Stimulated activated CD8-positive, alpha-beta memory T cell treated with anti-CD3 and anti-CD28 coated beads, Interleukin-12 subunit alpha, Interleukin-12 subunit beta, amount 100 ng/mL, for 1 hour (primary cell): ENCODE results near the gene C17orf100.
"Not testable (repeated sequence)": the region's sequence is repeated elsewhere in the genome, so short reads cannot be mapped to it uniquely, and the experiment has no call there.

Source experiments
- DNase-seq: peaks from one replicate; pipeline ENCODE4 v3.0.0-alpha.2; 2020; ENCODE audit warnings: low read depth

C17orf100 gene

DNA sequence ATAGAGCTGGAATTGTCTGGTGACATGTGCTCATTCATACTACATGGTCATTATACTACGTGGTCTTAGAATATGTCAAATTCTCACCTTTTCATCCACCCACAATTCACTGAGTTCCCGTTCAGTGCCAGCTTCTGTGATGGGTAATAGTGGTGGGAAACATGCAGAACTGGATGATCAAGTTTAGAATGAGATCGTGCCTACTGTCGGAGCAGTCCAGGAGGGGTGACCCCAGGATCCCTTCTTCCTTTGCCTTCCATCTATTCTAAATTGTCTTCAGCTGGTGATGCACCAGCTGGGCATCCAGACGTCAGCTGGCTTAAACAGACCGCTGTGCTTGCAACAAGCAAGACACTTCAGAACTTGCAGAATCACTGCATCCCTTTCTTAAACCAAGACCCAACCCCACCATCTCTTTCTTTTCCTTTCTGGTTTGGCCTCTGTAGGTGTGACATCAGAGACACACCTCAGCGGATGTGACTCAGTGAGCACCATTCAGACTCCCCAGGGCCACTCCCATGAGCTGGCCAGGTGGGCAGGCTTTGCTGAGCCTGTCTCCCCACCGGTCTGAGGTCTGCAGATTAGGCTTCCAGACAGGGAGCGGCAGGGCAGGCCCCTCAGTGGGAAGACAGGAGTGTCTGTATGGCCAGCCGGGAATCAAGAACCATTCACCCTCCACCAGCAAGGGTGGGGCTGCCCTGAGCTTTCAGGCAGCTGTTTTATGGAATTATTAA lies 18.1 kb downstream of the C17orf100 start:
- DNase-seq = no peak

DNA sequence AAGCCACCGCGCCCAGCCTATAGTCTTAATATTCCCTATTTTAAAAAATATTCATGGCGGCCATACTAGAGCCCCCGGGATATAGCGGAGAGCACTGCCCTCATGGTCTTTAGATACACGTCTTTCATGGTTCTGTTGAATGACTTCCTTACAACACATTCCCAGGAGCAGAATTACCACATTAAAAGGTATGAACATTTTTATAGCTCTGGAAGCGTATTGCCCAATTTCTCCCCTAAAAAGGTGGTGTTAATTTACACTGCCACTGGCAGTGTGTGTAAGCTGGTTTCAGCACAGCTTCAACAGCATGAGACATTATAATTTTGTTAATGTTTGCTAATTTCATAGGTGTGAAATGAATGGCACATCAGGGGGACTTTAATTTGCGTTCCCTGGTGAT lies 19.0 kb downstream of the C17orf100 start:
- no peak for DNase-seq

DNA sequence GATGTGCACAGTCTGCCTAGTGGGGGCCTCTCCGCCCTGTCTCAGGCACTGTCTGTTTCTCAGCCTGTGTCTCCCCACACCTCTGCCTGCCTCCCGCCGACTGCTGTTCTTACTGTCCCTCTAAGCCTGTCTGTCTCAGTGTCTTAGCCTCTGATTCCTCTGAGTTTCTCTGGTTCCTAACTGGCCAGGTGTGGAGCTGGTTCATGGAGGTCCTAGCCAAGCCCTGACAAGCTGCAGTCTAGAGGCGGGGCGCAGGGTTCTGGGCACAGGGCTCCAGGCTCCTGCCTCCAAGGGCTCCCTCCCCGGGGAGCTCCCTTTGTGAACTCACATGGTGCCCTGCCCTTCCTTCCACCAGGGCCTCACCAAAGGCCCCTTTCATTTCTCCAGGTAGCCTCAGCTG lies 19.4 kb downstream of the C17orf100 start:
- DNase-seq = no peak

DNA sequence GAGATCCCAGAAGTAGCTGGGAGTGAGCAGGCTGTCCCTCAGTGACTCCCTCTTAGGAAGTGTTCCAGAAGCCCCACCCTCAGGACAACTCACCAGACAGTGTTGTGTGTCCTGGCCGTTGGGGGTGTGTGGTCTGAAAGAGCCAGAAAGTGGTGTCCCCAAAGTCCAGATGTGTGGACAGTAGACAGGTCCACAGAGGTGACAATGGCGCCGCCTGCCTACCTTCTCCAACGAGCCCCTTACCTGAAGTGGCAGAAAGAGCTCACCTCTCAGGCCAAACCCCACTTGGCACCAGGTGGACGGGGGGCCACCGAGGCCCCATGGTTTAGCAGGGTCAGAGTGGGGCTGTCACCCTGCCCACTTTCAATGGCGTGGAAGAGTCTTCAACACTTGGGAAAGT lies 19.9 kb downstream of the C17orf100 start:
- DNase-seq = no peak

DNA sequence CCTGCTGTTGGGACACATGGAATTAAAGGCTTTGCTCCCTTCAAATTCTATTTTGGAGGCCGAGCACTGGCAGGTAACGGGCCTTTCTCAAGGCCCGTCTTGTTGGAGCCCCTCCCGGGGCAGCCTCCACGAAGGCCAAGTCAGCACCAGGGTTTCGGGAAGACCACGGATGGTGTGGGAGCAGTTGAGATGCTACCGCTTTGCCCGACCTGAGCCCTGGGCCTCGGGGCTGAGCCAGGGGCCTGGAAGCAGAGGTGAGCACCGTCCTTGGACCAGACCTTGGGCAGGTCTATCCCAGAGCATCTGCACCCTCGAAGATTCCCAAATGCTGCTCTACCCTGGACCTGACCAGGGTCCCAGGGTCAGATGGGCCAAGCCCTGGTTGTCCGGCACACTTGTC lies 23.0 kb downstream of the C17orf100 start:
- DNase-seq = no peak

DNA sequence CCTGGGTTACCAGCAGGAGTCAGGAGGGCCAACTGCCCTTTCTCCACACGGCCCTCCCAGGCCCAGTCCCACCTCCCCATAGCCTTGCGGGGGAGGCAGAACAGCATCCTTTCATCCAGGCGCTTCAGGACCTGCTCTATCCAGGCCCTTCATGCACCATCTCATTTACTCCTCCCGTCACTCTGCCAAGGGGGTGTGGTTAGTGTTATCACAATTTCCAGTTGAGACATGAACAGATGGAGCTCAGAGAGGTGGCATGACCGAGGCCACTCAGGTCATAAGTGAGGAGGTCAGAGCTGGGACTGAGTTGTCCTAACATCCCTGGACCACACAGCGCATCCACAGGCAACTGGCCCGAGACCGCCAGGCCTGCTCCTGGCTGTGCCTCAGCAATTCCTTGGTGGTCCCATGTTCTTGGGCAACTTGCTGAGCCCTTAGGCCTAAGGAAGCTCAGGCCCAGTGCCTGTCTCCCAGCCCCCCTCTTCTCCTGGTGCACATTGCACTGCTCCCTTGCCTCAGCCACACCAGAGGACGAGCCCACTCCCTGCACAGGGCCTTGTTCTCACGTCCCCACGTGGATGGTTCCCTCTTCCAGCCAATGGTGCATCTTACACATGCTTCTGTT lies 23.8 kb downstream of the C17orf100 start:
- no peak for DNase-seq

DNA sequence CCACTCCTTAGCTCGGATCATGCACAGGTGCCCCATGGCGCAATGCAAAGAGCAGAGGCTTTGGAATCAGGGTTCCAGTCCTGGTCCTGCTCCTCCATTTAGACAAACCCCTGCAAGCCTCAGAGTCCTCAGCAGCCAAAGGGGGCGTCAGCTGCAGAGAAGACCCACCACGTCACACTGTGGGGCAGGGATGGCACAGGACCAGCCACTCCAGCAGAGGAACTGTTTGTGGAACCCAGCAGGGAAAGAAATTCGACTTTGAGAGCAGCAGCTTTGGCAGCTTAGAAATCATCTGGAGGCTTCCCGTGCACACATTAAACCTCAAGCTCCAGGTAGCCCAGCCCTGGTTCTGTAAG lies 25.2 kb downstream of the C17orf100 start:
- no peak for DNase-seq

DNA sequence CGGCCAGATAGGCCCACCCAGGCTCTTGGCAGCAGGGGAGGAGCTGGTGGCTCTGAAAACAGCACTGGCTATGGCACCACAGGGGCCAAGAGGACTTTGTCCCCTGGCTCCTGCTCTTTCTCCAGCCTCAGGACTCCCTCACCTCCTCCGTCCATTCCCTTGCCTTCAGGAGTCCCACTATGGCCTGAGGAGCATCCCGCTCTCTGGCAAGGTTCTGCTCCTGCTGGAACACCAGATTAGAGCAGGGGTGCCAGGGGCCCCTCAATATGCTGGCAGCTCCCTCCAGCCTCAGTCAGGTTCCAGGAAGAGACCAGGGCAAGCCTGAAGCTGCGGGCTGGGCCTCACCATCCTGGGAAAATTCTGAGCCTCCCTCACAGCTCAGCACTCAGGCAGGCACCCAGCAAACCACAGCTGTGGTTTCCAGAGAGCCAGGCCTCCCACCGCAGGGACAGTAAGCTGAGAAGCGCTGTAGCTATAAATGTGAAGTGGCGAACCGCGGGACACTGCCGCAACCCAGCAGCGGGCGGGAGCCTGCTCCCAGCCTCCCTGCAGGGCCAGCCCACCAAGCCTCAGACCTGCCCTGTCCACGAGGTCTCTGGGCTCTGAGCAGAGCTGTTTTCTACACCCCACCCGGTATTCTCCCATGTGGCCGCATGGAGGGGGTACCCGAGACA lies 25.7 kb downstream of the C17orf100 start:
- DNase-seq = no peak

DNA sequence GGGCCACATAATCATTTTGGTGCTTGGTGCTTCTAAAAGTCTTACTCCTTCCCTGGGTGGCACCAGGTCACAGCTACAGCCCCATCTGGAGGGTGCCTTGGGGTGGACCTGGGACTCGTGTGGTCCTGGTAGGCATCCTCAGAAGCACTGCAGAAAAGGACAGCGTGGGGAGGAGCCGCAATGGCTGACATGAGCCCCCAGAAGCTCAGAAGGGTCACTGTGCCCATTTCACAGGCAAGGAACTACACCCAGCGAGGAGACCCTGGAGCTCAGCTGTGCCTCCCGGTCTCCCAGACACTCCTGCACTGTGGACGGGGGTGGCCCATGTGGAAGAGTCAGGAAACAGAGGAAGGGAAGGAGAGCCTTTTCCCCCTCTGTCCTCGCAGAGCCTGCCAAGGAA lies 26.4 kb downstream of the C17orf100 start:
- no peak for DNase-seq

DNA sequence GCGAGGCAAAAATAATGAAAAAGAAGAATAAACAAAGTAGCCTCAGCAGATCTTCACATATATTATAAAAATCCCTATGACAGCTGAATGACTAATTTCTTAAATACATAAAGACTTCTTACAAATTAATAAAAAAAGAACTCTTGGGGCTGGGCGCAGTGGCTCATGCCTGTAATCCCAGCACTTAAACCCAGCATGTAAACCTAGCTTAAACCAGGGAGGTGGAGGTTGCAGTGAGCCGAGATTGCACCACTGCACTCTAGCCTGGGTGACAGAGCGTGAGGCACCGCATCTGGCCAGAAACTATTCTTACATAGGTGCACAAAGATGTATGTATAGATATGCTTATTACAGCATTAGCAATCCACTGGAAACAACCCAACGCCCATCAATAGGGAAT lies 27.7 kb downstream of the C17orf100 start:
- DNase-seq = no peak

DNA sequence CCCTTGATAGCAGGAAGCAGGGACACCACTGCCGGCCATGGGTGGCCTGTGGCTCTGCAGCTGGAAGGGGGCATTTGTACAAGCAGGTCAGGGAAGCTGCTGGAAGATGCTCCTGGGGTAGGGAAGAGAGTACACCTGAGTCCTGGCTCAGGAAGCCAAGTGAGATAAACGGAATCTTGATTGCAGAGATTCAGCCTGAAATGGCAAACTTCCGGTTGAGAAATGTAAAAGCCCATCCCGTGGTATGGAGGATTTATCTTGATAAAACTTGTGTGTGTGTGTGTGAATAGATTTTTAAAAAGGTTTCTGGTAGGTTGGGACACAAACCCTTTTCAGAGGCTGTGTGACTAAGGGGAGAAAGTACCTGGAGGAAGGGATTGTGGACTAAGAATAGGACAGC lies 29.6 kb downstream of the C17orf100 start:
- no peak for DNase-seq

DNA sequence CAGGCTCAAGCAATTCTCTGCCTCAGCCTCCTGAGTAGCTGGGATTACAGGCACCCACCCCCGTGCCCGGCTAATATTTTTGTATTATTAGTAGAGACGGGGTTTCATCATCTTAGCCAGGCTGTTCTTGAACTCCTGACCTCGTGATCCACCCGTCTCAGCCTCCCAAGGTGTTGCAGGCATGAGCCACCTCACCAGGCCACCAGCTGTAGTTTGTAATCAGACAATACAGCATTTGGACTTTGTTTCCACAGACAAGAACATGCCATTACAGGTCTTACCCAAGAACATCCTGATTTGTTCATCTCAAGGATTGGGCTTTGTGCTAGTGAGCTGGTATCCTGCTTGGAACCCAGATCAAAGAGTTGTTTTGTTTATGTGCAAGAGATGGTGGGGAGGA lies 30.1 kb downstream of the C17orf100 start:
- no peak for DNase-seq

DNA sequence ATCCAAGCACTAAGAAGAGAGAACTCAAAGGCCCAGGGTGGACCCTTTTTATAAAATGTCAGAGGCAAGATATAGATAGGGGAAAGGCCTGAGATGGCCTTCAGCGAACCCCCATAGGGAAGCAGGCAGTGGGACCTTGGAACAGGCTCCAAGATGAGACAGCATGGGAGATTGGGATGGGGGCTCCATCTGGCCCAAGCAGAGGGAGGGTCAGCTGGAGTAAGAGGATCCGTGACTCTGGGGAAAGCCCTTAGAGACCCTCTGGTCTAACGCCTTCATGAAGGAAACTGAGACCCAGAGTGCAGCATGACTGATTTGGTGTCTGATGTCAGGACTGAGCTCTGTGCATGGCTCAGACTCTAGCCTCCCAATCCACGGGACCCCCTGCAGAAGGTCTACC lies 30.8 kb downstream of the C17orf100 start:
- DNase-seq = no peak

DNA sequence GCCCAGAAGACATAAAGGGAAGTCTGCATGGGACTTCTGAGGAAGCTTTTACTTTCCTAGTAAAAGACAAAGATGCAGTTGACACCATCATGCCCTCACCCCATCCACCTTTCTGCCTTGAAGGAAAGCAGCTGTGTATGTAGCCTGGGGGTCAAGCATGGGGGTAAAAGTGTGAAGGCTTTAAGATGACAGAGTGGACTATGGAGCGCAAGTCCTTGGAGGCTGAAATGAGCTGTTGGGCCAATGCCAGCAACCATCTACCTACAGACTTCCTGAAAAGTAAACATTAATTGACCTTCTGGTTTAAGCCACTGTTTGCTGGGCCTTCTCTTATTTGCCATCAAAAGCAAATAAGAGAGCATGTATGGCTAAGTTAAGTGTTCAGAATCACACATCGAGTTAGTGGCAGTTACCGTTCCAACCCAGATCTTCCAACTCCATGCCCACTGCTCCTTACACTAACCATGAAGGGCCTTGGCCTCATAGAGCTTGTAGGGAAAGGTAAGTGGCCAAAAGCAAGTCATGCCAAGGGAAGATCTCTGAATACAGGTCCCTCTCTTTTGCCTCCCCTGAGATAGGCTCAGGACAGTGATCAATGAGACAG lies 31.6 kb downstream of the C17orf100 start:
- DNase-seq = no peak

DNA sequence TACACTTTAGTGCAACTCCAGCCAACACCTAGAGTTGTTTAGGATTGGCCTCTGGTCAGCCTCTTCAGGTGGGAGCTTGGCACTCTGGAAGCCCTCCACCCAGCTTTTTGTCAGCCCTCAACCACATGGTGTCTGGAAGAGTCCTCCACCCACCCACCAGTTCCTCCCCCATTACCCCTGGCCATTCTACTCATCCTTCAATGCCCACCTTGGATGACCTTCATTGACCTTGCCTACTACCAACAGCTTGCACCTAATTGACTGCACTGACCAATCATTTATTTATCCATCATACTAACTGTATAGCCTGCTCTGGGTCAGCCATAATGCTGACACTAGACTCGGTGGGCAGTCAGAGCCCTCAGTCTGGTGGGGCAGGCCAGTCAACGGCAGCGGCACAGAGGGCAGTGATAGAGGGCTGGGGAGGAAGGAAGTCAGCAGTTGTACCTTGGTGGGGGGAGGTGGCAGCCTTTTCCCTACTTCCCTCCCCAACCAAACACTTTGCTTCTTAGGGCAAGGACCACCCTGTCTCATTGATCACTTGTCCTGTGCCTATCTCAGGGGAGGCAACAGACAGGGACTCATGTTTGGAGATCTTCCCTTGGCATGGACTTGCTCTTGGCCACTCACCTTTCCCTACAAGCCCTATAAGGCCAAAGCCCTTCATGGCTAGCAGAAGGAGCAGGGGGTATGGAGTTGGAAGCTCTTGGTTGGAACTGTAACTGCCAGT lies 32.3 kb downstream of the C17orf100 start:
- no peak for DNase-seq

DNA sequence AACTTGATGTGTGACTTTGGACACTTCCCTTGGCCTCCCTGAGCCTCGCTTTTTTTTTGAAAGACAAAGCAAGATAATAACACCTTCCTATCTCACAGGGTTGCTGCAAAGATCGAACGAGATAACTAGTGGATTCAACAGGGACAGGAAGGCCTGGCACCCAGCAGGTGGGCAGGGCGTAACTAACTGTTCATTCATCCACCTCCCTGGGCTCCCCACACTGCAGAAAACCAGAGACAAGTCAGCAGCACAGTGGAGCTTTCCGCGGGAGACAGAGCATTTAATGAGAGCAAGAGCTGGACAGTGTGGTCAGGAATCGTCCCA lies 32.9 kb downstream of the C17orf100 start:
- DNase-seq = no peak

DNA sequence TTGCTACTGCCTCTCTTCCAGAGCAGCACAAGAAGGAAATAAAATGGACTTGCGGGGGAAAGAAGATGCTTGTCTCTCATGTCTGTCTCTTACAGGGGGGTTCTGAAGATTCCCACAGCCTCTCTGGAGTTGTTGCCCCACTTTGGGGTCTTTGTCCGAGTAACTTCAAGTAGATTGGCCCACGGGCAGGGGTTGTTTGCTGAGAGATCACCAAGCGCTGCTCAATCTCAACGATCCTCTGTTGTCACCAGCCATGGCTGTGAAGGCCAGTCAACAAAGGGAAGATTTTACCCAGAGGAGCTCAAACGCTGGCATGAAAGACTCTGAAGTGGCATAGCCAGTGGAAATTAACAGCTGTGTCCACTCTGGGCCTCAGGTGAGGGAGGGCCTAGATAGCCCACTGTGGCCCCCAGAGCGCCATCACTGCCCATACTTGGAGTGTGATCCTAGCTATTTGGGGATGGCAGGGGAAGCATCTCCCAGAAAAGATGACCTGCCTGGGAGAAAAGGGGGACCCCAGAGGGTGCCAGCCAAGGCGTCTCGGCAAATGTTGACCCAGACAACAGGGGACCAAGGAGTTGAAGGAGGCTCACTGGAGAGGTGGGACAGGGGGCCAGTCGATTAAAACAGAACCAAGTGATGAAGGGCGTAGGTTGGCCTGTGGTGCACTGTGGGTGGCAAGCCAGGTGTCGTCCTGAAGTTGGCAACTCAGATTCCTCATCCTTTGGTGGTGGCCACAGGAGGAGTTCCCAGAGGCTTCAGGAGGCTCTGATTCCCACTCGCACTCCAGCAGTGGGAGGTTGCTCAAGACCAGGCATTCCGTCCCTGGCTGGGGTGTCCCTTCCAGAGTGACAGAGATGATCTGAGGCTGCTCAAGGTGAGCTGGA lies 33.6 kb downstream of the C17orf100 start:
- DNase-seq = no peak

DNA sequence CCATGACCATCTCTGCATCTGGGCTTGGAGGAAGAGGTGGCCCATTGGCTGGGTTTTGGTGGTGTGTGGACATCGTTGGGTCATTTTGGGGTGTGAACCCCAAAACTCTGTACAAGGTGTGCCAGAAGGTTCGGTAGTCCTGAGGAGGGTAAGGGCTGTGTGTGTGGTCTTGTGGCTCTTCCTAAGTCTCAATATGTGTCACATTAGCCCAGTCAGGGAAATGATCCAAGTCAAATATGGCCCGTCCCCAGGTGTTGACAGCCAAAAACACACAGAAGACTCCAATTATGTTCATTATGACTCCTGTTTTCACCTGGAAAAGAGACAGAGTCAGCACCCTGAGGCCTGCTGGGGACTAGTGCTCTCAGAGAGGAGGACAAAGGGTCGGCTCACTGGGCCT lies 34.5 kb downstream of the C17orf100 start:
- DNase-seq = no peak

DNA sequence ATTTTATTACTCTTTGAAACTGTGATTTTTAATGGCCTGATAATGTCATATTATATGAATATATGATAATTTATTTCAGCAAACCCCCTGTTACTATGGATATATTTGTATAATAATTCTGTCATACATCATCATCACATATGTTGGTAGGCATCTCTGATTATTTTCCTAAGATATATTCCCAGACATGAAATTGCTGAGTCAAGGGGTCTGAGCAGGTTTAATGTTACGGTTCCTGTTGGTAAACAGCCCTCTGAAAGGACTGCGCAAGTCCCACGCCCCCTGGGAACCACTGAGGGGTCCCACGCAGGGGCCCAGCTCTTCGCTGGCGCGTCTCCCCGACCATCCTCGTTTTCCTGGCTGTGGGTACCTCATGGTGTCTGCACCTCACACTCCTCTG lies 37.4 kb downstream of the C17orf100 start:
- DNase-seq = no peak

DNA sequence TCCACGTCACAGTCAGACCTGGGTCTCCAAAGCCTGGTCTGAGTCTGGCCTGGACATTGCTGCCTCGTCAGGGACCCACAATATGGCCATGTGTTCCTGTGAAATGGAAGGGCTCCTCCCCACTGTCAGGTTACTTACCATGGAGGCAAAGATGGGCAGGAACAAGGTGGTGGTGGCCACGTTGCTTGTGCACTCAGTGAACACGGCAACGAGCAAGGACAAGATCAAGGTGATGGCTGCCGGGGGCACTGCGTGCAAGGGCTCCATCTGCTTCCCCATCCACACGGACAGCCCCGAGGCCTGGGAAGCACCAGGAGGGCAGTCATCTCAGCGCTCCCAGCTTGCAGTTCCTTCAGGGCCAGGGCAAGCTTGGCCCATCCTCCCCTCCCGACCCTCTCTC lies 39.1 kb downstream of the C17orf100 start:
- no peak for DNase-seq

DNA sequence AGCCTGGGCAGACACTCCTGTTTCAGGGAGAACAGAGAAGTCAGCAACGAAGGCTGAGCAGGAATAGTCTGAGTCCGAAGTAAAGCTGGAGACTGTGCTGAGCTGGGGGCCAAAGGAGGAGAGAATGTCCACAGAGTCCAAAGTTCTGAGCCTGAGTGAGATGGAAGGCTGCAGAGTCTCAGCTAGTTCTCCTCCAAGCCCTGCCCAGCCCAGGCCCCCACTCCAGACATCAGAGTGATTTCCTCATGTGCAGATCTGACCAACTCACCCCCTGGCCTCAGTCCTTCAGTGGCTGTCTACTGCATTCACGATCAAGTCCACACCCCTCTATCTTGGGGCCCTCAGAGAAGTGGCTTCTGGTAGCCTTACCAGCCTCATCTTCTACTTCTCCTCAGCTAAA lies 40.0 kb downstream of the C17orf100 start:
- DNase-seq = no peak

DNA sequence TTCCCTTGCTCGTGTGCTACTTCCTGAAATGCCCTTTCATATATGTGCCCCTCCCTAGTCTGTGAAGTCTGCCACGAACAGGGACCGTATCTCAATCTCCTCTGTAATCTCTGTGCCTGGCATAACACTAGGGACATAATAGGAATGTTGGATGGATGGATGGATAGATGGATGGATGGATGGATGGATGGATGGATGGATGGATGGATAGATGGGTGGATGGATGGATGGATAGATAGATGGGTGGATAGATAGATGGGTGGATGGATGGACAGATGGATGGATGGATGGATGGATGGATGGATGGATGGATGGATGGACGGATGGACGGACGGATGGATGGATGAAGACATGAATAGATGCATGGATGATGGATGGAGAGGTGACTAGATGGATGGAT lies 40.4 kb downstream of the C17orf100 start:
- not testable (repeated sequence) for DNase-seq
